Activated naive CD8-positive, alpha-beta T cell treated with anti-CD3 and anti-CD28 coated beads, Interleukin-2, amount 50 U/mL, for 24 hours (primary cell): Measurements from ENCODE around the gene MED23.

Experiments
- ATAC-seq: fragments of 150-1000 bp; cut with Tn5 transposase; one replicate; pipeline ENCODE4 v1.10.0; 2021
- DNase-seq: peaks from one replicate; pipeline ENCODE4 v3.0.0; 2021
- H3K27ac Mint-ChIP-seq: one replicate; pipeline ENCODE4 v1.8.0; 2021; ENCODE audit warnings: mild to moderate bottlenecking, mixed read lengths
- H3K27me3 Mint-ChIP-seq: one replicate; pipeline ENCODE4 v1.8.0; 2021; ENCODE audit warnings: mixed read lengths
- H3K36me3 Mint-ChIP-seq: one replicate; pipeline ENCODE4 v1.8.0; 2021; ENCODE audit warnings: low read depth, mixed read lengths
- H3K4me1 Mint-ChIP-seq: one replicate; pipeline ENCODE4 v1.8.0; 2021; ENCODE audit warnings: mixed read lengths
- H3K4me3 Mint-ChIP-seq: one replicate; pipeline ENCODE4 v1.8.0; 2021; ENCODE audit warnings: mild to moderate bottlenecking, moderate library complexity, mixed read lengths
- H3K9me3 Mint-ChIP-seq: one replicate; pipeline ENCODE4 v1.8.0; 2021; ENCODE audit warnings: mixed read lengths

The MED23 gene

DNA sequence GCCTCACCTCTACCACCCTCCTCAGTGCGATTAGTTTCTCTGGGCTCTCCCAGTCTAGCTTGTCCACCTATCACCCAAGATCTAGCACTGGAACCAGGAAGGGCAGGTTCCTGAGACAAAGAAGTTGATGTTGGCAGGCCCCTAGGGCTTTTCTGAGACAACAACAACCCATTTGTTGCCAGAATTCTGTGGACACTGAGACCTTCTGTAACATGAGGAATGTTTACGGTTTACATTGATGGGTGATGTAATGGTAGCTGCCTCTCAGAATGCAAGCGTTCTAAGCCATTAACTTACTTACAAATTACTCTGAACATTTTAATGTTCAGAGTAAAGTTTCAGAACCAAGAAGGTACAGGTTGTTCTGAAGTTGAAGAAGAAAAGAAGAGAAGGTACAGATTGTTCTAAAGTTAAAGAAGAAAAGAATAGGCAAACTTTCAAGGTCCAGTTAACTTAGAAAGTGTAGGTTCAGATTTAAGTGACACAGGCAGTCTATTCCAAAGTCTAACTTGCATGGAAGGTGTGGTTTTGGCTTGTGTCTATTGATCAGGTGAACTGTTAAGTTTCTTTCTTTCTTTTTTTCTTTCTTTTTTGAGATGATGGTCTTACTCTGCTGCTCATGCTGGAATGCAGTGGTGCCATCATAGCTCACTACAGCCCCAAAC is 3.7 kb upstream of the MED23 start:
- H3K4me3 Mint-ChIP-seq = no peak overlapping the region
- DNase-seq (no peak), ATAC-seq (no peak)
- peaks cover 28% of the 10 kb centered on the region for H3K4me1 Mint-ChIP-seq
- H3K27ac Mint-ChIP-seq = no peak overlapping the region
- H3K9me3 Mint-ChIP-seq = no peaks in the 10 kb centered on the region
- no peaks in the 10 kb centered on the region for H3K36me3 Mint-ChIP-seq
- H3K27me3 Mint-ChIP-seq = no peaks in the 10 kb centered on the region

DNA sequence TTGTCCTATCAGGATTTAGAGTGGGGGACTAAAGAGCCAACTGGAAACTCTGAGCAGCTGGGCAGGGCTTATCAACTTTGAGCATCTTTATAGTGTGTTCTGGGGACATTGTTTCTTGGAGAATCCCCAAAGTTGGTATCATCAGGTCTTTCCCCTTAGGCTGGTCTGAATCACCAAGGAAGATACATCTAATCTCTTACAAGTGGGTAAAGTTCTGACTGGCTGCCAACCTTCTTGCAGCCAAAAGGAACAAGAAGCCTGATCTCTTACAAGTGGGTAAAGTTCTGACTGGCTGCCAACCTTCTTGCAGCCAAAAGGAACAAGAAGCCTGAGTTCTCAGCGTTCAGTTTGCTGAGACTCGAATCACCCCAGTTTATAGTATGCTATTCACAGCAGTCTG is 1.6 kb upstream of the MED23 start:
- ATAC-seq (peak; percentile 26), DNase-seq (no peak)
- peaks cover 38% of the 10 kb centered on the region for H3K4me1 Mint-ChIP-seq
- peaks cover 2% of the 10 kb centered on the region for H3K36me3 Mint-ChIP-seq
- no peaks in the 10 kb centered on the region for H3K27me3 Mint-ChIP-seq
- no peak overlapping the region for H3K4me3 Mint-ChIP-seq
- no peaks in the 10 kb centered on the region for H3K9me3 Mint-ChIP-seq
- no peak overlapping the region for H3K27ac Mint-ChIP-seq

DNA sequence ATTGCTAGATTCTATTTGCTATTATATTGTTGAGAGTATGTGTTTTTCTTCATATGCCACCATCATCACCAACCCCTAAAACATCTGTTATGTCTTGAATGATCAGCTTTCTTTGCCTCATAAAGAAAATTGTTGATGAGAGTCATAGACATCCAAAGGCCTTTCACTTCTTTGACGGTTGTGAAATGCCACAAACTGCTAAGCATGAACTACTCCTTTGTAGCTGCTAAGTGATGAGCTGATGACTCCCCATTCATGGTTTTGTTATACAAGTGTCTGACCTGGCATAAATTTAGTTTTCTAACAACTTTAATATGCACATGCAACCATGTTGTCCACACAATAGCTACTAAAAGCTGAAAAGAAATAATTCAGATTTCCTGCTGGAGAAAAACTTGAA is 684 bp upstream of the MED23 start:
- DNase-seq (no peak), ATAC-seq (no peak)
- Mint-ChIP-seq H3K27ac (peak overlapping the region; percentile 88), H3K27me3 (no peaks in the 10 kb centered on the region), H3K9me3 (no peaks in the 10 kb centered on the region), H3K4me3 (peak overlapping the region; percentile 90), H3K36me3 (peaks cover 7% of the 10 kb centered on the region), H3K4me1 (peaks cover 38% of the 10 kb centered on the region)

DNA sequence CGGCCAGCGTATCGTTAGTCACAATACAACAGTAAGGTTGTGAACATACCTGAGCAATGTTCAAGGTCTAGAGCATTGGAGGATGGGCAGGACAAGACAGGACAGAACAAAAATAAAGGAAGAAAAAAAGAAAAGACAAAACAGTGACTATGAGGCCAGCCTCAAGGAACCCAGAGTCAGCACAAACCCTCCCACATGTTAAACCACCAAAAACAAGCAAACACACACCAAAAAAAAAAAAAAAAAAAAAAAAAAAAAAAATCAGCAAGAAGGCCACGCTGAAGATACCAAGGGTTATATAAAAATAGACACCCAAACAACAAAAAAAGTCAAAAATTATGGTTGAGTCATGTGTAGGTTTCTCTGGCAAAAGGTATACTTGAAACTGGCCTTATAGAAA is 12.8 kb downstream of the MED23 start:
- no peaks in the 10 kb centered on the region for H3K27me3 Mint-ChIP-seq
- H3K4me1 Mint-ChIP-seq = no peaks in the 10 kb centered on the region
- ATAC-seq (no peak), DNase-seq (no peak)
- peaks cover 30% of the 10 kb centered on the region for H3K36me3 Mint-ChIP-seq
- no peaks in the 10 kb centered on the region for H3K9me3 Mint-ChIP-seq
- no peak overlapping the region for H3K27ac Mint-ChIP-seq
- H3K4me3 Mint-ChIP-seq = no peak overlapping the region

DNA sequence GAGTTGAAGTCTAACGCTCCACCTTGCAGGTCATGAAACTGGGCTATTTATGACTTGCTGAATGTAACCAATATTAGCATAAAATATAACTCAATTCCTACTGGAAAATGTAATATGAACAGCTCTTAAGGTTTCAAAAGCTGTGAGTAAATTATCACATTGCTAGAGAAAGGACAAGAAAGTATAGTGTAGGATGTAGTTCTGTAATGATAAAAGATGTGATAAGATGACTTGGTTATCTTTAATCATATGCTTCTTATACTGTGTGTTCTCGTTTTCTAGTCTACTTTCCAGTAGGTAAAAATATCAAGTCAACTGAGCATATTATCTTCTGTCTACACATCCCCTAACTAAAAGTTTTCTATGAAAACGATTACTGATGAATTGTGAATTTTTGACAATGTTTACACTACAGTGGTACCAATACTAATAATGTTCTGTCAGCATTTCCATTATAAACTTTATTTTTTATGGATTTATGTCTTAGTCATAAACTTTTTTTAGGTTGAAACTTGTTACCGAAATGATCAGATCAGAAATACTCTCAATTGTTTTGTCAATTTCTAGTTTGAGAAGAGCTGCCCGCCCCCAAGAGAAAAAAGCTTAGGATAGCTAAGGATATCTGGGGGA is 14.6 kb downstream of the MED23 start:
- H3K9me3 Mint-ChIP-seq = no peaks in the 10 kb centered on the region
- no peaks in the 10 kb centered on the region for H3K27me3 Mint-ChIP-seq
- H3K27ac Mint-ChIP-seq = no peak overlapping the region
- H3K36me3 Mint-ChIP-seq = peaks cover 33% of the 10 kb centered on the region
- no peak for ATAC-seq
- DNase-seq = no peak
- H3K4me3 Mint-ChIP-seq = no peak overlapping the region
- H3K4me1 Mint-ChIP-seq = no peaks in the 10 kb centered on the region

DNA sequence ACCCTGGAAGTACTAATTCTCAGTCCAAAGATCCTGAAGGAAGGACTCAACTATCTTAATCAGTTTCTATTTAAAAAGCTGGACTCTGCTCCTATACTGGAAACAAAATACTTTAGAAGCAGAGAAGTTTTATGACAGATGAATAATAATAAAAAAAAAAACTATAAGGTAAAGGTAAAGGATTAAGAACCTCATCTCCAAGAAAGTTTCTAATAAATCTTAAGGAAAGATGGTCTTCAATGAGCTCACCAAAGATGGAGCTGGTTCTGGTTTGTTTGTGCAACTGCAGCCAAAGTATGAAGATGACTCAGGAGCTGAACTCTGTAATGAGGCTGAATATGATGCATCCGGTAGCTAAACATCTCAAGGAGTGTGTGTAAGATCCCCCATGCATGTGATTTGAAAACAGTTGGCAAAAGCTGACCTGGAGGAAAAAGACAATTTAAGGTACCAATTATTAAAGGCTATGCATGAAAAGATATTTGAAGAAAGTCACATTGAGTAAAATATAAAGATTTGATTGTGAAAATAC is 25.2 kb downstream of the MED23 start:
- ATAC-seq (no peak), DNase-seq (no peak)
- H3K4me1 Mint-ChIP-seq = no peaks in the 10 kb centered on the region
- H3K27ac Mint-ChIP-seq = no peak overlapping the region
- H3K4me3 Mint-ChIP-seq = no peak overlapping the region
- H3K27me3 Mint-ChIP-seq = no peaks in the 10 kb centered on the region
- no peaks in the 10 kb centered on the region for H3K9me3 Mint-ChIP-seq
- H3K36me3 Mint-ChIP-seq = peaks cover 39% of the 10 kb centered on the region

DNA sequence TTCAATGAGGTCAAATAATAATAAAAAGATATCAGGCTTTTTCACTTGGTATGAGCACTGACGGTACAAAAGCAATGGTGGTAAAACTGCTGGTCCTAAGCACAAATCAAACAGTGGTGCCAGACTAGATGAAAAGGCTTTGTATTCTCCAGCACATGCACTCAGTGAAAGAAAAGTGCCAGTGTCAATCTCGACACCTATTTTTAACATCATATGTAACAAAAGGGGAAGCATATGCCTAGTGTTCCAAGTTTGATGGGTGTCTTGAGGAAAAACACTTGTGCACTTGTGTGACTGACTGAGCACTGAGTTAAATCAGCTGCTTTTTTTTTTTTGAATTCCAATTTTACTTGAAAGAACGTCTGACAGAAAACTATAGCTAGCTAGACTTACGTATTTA is 27.3 kb downstream of the MED23 start:
- H3K4me1 Mint-ChIP-seq = no peaks in the 10 kb centered on the region
- H3K36me3 Mint-ChIP-seq = peaks cover 43% of the 10 kb centered on the region
- ATAC-seq = no peak
- no peaks in the 10 kb centered on the region for H3K27me3 Mint-ChIP-seq
- H3K9me3 Mint-ChIP-seq = no peaks in the 10 kb centered on the region
- no peak for DNase-seq
- H3K27ac Mint-ChIP-seq = no peak overlapping the region
- H3K4me3 Mint-ChIP-seq = no peak overlapping the region

DNA sequence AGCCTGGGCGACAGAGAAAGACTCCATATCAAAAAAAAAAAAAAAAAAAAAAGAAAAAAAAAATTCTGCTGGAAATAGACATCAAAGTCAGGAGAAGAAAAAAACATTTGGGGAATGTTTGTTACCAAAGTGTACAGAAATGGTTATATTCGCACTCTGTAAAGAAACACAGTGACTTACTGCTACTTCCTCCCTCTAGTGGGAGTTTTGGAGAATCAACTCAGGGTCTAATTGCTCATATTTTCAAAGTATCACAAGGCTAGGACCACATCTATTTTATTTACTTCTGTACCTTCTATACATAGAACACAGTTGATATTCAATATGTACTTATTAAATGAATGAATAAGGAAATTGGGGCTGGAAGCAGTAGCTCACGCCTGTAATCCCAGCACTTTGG is 30.6 kb downstream of the MED23 start:
- H3K36me3 Mint-ChIP-seq = peaks cover 51% of the 10 kb centered on the region
- no peak for DNase-seq

DNA sequence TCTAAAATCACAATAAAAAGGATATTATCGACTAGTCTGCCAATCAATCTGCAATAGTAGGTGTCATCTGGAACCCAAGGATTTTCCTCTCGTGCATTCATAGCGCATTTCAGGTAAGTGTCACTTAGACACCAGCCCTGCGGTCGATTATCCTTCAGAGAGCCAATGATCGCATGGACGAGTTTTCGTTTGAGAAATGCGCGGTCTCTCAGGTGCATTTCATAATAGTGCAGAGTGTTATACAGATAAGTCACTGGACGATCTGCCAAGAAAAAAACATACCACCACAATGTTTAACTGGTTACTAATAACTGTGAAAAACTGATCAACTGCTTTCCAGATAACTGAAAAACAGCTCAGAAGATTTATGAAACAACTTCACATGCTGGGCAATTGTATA is 34.0 kb downstream of the MED23 start:
- no peak for ATAC-seq
- Mint-ChIP-seq H3K27me3 (no peaks in the 10 kb centered on the region), H3K4me3 (no peak overlapping the region), H3K4me1 (no peaks in the 10 kb centered on the region), H3K36me3 (peaks cover 47% of the 10 kb centered on the region), H3K9me3 (no peaks in the 10 kb centered on the region), H3K27ac (no peak overlapping the region)
- DNase-seq = no peak

More for the DNA sequence above, 30.6 kb downstream of the MED23 start:
- no peak overlapping the region for H3K4me3 Mint-ChIP-seq
- no peaks in the 10 kb centered on the region for H3K9me3 Mint-ChIP-seq
- no peaks in the 10 kb centered on the region for H3K27me3 Mint-ChIP-seq
- ATAC-seq = no peak
- no peak overlapping the region for H3K27ac Mint-ChIP-seq
- no peaks in the 10 kb centered on the region for H3K4me1 Mint-ChIP-seq

DNA sequence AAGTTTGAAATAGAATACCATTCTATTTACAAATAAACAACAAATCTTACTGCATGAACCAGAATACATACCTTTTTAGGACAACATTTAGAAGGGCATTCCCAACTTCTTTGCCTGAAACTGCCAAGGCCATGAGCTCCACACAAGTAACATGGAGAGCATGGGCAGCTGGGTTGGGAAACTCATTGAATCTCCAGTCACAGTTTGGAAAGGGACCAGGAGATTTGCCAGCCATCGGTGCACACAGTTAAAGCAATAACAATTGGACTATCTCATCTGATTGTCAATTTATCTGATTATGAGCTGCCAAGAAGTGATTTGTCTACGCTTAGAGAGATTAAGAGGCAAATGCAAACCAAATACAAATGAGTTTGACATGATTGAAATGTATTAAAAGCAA is 35.1 kb downstream of the MED23 start:
- no peaks in the 10 kb centered on the region for H3K4me1 Mint-ChIP-seq
- no peak overlapping the region for H3K27ac Mint-ChIP-seq
- no peak overlapping the region for H3K4me3 Mint-ChIP-seq
- ATAC-seq (no peak), DNase-seq (no peak)
- no peaks in the 10 kb centered on the region for H3K27me3 Mint-ChIP-seq
- no peaks in the 10 kb centered on the region for H3K9me3 Mint-ChIP-seq
- peaks cover 54% of the 10 kb centered on the region for H3K36me3 Mint-ChIP-seq

DNA sequence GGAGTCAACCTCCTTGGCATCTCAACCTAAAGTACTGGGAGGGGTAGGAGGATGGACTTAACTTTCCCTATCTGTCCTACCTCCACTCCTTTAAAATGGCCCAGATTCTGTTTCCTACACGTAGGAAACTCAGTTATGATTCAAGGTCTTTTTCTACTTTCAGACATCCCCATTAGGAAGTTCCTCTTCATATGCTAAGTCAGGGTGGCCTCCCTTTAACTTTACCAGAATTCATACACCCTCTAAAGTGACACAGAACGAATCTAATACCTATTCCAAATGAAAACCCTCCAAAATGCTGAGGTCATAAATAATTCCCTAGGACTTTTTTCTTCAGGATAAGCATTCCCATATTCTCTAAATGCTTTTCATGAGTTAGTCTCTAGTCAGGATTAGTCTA is 39.4 kb downstream of the MED23 start:
- Mint-ChIP-seq H3K27ac (no peak overlapping the region), H3K9me3 (no peaks in the 10 kb centered on the region), H3K36me3 (peaks cover 38% of the 10 kb centered on the region), H3K4me1 (no peaks in the 10 kb centered on the region), H3K27me3 (no peaks in the 10 kb centered on the region), H3K4me3 (no peak overlapping the region)
- ATAC-seq (no peak), DNase-seq (no peak)

DNA sequence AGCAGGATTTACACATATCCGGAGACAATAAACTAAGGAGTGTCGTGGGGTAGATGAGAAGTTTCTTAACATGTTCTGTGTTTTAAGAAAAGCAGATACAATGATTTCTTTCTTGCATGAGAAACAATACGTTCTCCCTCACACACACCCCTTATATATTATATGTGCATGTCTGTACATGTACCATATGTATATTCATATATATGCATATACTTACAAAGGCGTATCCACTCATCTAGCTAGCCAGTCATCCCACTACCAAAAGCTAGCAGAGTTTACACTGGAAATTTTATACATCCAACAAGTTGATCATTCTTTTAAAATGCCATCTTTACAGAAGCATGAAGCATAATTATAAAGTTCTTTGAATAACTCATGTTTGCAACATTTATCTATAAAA is 40.1 kb downstream of the MED23 start:
- ATAC-seq (no peak), DNase-seq (no peak)
- H3K9me3 Mint-ChIP-seq = no peaks in the 10 kb centered on the region
- no peaks in the 10 kb centered on the region for H3K4me1 Mint-ChIP-seq
- peaks cover 36% of the 10 kb centered on the region for H3K36me3 Mint-ChIP-seq
- no peaks in the 10 kb centered on the region for H3K27me3 Mint-ChIP-seq
- no peak overlapping the region for H3K27ac Mint-ChIP-seq
- H3K4me3 Mint-ChIP-seq = no peak overlapping the region

DNA sequence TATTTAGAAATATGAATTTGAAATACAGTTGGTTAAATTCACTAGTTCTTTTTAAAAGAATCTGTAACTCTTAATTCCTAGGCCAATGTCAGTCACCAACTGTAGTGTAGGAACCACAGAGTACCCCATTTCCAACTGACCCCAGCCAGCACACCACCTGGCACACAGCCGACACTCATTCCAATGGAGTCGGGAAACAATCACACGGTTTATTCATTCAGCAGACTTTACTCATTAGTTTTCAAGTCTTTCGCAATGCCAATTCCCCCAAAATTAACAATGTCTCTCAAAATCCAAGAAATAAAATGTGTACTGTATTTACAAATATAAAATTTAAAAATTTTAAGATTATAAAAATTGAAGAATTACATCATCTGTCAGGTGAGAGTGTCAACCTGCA is 41.5 kb downstream of the MED23 start:
- H3K9me3 Mint-ChIP-seq = no peaks in the 10 kb centered on the region
- H3K4me1 Mint-ChIP-seq = no peaks in the 10 kb centered on the region
- H3K4me3 Mint-ChIP-seq = no peak overlapping the region
- peaks cover 30% of the 10 kb centered on the region for H3K36me3 Mint-ChIP-seq
- no peaks in the 10 kb centered on the region for H3K27me3 Mint-ChIP-seq
- DNase-seq = no peak
- no peak overlapping the region for H3K27ac Mint-ChIP-seq
- ATAC-seq = no peak

DNA sequence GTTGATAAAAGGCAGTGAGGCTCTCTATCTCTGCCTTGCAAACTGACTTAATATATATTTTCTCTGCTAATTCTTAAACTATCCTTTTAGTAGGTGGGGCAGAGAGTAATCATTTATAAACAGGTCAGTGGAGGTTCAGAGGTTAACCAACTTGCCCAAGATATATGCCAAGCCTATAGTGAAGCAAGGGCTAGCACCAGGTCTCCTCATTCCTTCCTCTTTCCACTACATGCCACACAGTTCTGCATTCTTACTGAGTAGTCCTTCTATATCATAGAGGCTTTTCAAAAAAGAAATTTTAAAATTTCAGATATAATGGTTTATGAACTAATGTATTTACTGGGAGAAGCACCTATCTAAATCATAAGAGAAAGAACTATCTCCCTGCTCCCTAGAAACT is 46.5 kb downstream of the MED23 start:
- ATAC-seq = no peak
- Mint-ChIP-seq H3K36me3 (peaks cover 19% of the 10 kb centered on the region), H3K27ac (no peak overlapping the region), H3K4me1 (no peaks in the 10 kb centered on the region), H3K27me3 (no peaks in the 10 kb centered on the region), H3K9me3 (no peaks in the 10 kb centered on the region), H3K4me3 (no peak overlapping the region)
- no peak for DNase-seq

DNA sequence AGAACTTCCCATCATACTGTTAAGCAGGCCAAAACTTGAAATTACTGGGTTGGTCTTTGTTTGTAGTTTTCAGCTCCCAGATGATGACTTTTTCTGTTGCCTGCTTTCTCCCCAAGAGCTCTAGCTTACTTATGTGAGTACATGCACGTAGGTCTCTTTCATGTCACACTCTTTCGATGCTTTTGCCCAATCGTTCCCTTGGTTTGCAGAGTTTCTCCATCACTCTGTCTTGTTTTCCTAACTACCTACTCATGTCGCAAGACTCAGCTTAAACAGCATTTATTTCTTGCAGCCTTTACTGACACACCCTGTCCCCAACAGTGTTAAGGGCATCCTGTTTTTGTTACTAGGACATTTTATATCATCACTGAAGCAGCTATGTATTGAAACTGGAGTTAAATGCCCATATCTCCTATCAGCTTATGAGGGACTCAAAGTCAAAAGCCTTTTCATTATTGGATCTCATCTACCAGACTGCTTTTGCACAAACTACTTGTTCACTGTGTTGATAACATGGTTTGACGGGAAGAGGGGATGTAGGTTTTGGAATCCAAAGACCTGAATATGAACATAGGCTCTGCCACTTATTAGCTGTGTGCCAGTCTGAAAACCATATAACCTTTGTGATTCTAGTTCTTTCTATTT is 52.1 kb downstream of the MED23 start:
- H3K27ac Mint-ChIP-seq = no peak overlapping the region
- no peak for DNase-seq
- no peaks in the 10 kb centered on the region for H3K27me3 Mint-ChIP-seq
- no peak overlapping the region for H3K4me3 Mint-ChIP-seq
- ATAC-seq = no peak
- H3K36me3 Mint-ChIP-seq = peaks cover 19% of the 10 kb centered on the region
- H3K4me1 Mint-ChIP-seq = no peaks in the 10 kb centered on the region
- H3K9me3 Mint-ChIP-seq = no peaks in the 10 kb centered on the region
